Pancreas (tissue), 10 donors: ENCODE measurements around the gene GRIN2B. TPM values are rescaled to one million over a fixed set of nuclear protein-coding genes. Genes with fewer than 3 reads are reported as not detected.

Experiments
- ATAC-seq, 4 donors: fragments of 200-7000 bp; cut with Tn5 transposase; one replicate each; pipeline versions ENCODE4 v1.8.0 to v1.9.1; 2020; ENCODE audit warnings: mild to moderate bottlenecking in 4 of 4, moderate library complexity in 4 of 4
- DNase-seq, 6 donors: peaks; one replicate each; pipeline ENCODE4 v3.0.0-alpha.2; 2020
- FAIRE-seq: peaks from 2 replicates; lab custom pipeline; 2012; peaks lifted over from hg19 to GRCh38; lab: Jason Lieb, UNC
- H3K27ac ChIP-seq, 4 donors: fragments of 200-600 bp; sonication (generic); 1 replicate in 3 of 4; 2 replicates in 1 of 4; pipeline versions ENCODE4 v1.5.0 to v1.8.0; 2020
- H3K27me3 ChIP-seq, 4 donors: fragments of 200-600 bp; one replicate each; pipeline ENCODE4 v1.8.0; 2021
- H3K36me3 ChIP-seq, 3 donors: fragments of 200-600 bp; sonication (generic) in 1 of 3; one replicate each; pipeline versions ENCODE4 v1.5.0 to v1.8.0; 2020 to 2021
- H3K4me1 ChIP-seq, 3 donors: fragments of 200-600 bp; one replicate each; pipeline ENCODE4 v1.8.0; 2021
- H3K4me3 ChIP-seq, 4 donors: fragments of 200-600 bp; sonication (generic) in 2 of 4; one replicate each; pipeline versions ENCODE4 v1.5.0 to v1.8.0; 2020 to 2021
- H3K9me3 ChIP-seq, 4 donors: fragments of 200-600 bp; one replicate each; pipeline ENCODE4 v1.8.0; 2021
- CTCF ChIP-seq, 4 donors: fragments of 200-600 bp; sonication (generic) in 3 of 4; IDR thresholded peaks; one replicate each; pipeline versions ENCODE4 v1.5.0 to v1.8.0; 2021; ENCODE audit warnings: antibody characterized with exemption in 4 of 4
- WGBS, 2 donors: extraction: QIAGEN DNeasy Blood & Tissue Kit; methylation state at CpG; one replicate each; pipeline ENCODE4 v1.1.7; 2013; 5-methylcytosine and 5-hydroxymethylcytosine counted together
- intact Hi-C, 3 donors: fragments of 100-400 bp; cut with DNase I; formaldehyde crosslinking; loops; one replicate each; pipeline versions ENCODE4 v1.11.1 to v1.14.2; 2022
- polyA plus RNA-seq, 2 donors: library from polyadenylated mRNA; stranded (reverse); fragments of 200-250 nt; gene quantifications; one replicate each; pipeline ENCODE4 v1.2.3, GENCODE V29; 2013
- total RNA-seq, 6 donors: library from RNA; stranded (reverse); fragmentation: NEBNext Ultra II Directional in 4 of 6; extraction: Animal tissue kit (Norgen Biotek cat#: 25700) in 4 of 6; gene quantifications; one replicate each; pipeline versions ENCODE4 v1.2.1 to v1.2.4, GENCODE V29; 2021 to 2023
- donor health status: healthy with polysubstance abuse.
- donor health status: DM: no; HTN: no; CAD: no; lungs with moderate emphysema.
- donor health status: DM: no; HTN: no; CAD: no.
- donor health status: control.
- donor health status: control.
- donor health status: Bipolar disorder and iron deficiency.
- donor health status: DM: yes; HTN: yes; CAD: no.
- donor health status: DM: no; HTN: no; CAD: no.
- donor health status: DM: no; HTN: no; CAD: no.
- donor health status: DM: yes; HTN: yes; CAD: no.

The GRIN2B gene
- total and polyA plus RNA-seq, 8 donors, result under 0.01 to 0.15 (median 0.05) TPM; not detected in 1

DNA sequence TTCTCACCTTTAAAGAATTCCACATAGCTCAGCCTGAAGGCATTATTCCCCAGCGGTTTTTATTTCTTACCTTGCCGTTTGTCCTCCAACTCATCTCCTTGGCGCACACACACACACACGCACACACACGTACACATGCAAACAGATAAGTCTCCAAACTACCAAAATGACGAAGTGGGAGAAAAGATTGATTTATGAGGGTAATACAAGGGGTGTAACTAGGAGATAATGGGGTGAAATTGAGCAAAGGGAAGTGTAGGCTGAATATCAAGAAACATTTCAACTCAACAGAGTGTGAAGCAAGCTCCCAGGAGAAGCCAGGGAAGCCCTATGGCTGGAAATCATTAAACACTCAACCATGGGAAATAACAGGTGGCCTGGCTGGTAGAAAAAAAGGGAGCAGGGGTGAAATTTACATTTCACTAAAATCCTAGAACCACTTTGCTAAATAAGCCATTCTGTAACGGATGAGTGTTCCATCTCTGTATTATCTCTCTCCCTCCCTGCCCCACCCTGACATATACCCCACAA is 41.0 kb downstream of the GRIN2B start:
- DNase-seq, result peak in 3 of 6 donors; percentile 24 to 52 (median 43)
- TF ChIP-seq CTCF (IDR thresholded peaks at IDR 0.05), result no peak
- no peaks in the 10 kb centered on the region for H3K27me3 ChIP-seq
- H3K36me3 ChIP-seq, result no peaks in the 10 kb centered on the region
- H3K9me3 ChIP-seq, result no peaks in the 10 kb centered on the region
- ATAC-seq, result peak; percentile 63 to 79 (median 76)
- 39 to 41% methylated on average over 7 of the region's 7 CpGs for WGBS, 2 donors
- FAIRE-seq, result no peak
- H3K27ac ChIP-seq, result peak overlapping the region in 2 of 4 donors; percentile 10
- no peak overlapping the region for H3K4me3 ChIP-seq
- intact Hi-C loops, result no loop called here
- H3K4me1 ChIP-seq, result peaks cover 0 to 7% (median 5%) of the 10 kb centered on the region in 3 donors

DNA sequence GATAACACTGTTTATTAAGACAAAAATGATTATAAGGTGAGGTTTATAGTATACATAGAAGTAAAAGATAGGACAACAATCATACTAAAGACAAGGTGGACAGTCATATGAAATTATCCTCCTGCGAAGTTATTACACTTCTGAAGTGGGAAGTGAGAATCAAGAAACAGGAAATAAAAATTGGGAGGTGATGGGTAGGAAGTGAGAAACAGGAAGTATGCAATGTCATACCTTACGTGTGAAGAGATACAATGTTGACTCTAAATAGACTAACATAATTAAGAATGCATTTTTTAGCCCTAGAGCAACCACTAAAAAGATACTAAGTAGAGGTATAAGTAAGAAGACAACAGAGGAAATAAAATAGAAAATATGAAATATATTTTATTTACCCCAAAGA is 43.7 kb downstream of the GRIN2B start:
- peaks cover 0 to 7% (median 5%) of the 10 kb centered on the region in 3 donors for H3K4me1 ChIP-seq

GRCh38 chr12:13935169-13935568 is 46.2 kb downstream of the GRIN2B start:
- Histone ChIP-seq H3K27me3 (no peaks in the 10 kb centered on the region), H3K4me3 (no peak overlapping the region), H3K9me3 (no peaks in the 10 kb centered on the region), H3K36me3 (no peaks in the 10 kb centered on the region), H3K27ac (no peak overlapping the region), H3K4me1 (no peaks in the 10 kb centered on the region)
- no peak for DNase-seq
- ATAC-seq, result no peak
- no peak for FAIRE-seq
- TF ChIP-seq CTCF (IDR thresholded peaks at IDR 0.05), result no peak
- intact Hi-C loops, result no loop called here
- WGBS, 2 donors, result 43 to 45% methylated on average over 2 of the region's 2 CpGs

More for the DNA sequence above, 43.7 kb downstream of the GRIN2B start:
- no peaks in the 10 kb centered on the region for H3K27me3 ChIP-seq
- H3K36me3 ChIP-seq, result no peaks in the 10 kb centered on the region
- H3K9me3 ChIP-seq, result no peaks in the 10 kb centered on the region
- intact Hi-C loops, result no loop called here
- no peak overlapping the region for H3K4me3 ChIP-seq
- no peak for FAIRE-seq
- no peak for DNase-seq
- 88 to 90% methylated on average over 2 of the region's 2 CpGs for WGBS, 2 donors
- ATAC-seq, result no peak
- H3K27ac ChIP-seq, result no peak overlapping the region
- no peak for TF ChIP-seq CTCF (IDR thresholded peaks at IDR 0.05)
